ENCODE measurements around the gene TUFM. TPM values are rescaled to one million over a fixed set of nuclear protein-coding genes. Genes with fewer than 3 reads are reported as not detected.
"Not testable (repeated sequence)": the region's sequence is repeated elsewhere in the genome, so short reads cannot be mapped to it uniquely, and the experiment has no call there.

TUFM gene
- 144 TPM in 2 replicates for total RNA-seq

DNA sequence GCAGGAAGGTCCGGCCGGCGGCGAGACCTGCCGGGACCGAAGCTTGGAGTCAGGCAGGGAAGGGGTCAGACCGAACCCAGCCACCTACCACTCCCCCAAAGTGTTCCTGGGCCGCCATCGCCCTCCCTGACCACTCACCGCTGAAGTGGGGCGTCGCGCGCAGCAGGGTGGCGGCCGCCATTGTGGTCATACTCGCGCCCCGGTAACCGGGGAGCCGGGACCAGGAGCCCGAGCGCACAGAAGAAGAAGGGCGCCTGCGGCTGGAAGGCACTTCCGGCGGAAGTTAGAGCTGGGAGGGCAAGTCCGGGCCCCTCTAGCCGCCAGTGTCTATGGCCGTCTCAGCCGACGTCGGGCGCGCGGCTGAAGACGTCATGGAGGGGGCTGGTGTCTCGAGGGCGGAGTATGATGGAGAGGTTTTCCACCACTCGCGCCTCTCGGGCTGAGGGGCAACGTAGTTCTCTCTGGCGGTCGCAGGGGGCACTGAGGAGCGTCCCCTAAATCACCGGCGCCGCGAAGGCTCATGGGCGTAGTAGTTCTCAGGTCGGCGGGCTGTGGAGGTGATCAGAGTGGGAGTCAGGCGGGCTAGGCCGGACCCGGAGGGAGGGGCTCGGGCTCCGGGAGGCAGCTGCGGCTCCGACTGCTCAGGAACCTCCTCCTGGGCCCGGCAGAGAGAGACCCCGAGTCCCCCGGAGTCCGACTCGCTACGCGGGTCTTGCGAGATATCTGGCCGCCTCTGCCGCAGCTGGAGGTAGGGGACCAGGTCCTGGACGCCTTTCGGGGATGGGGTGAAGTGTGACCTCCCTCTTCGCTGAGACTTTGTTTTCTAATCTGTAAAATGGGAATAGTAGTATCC, at the start of gene TUFM:
Gene TUFM, minus strand, starts transcription at position 269 of the 853 bp plus-strand sequence. Its CDS starts 79 bp downstream, at position 190.
- DNase-seq (ENCODE audit: extremely low read depth, low read depth, low spot score) = peak; percentile 70

GRCh38 chr16:28895609-28896008, 49.5 kb upstream of the TUFM start:
- no peak for DNase-seq (ENCODE audit: extremely low read depth, low read depth, low spot score)

- no peak for DNase-seq (ENCODE audit: extremely low read depth, low read depth, low spot score)
These were observed 47.1 kb upstream of the TUFM start for GRCh38 chr16:28893291-28893690.

DNA sequence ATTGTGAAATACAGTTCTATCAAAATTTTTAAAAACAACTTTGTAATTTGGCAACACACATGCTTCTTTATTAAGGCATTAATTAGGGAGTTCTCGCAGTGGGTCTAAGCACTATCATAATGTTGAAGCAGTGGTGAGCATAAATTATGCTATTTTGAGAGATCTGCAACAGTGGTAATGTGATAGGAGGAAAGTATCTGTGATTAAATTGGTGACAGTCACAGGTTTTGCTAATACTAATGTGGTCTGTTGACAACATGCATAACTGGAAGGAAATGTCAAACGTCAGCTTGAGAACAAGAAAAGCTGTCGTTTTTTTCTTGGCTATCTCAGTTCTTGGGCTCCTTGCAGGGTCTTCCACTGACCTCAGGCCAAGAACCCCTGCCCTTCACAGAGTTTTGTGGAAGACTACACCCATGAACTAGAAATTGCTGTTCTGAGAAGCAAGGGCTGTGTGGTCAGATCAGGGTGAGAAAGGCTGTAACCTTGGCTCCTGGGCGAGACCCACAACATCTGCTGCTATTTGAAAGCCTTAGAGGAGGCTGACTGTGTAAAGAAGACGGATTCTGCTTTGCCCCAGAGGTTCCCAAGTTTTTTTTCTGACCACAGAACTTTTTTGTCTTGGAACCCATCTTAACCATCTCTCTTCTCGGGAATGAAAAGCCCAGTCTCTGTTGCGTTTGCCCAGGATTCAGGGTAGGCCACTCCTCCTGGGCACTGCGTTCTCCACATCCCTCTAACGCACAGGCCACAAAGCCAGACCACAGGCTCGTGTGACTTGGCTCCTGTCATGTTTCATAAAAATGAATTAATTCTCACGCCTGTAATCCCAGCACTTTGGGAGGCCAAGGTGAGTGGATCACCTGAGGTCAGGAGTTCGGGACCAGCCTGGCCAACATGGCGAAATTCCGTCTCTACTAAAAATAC, 46.1 kb upstream of the TUFM start:
- DNase-seq (ENCODE audit: extremely low read depth, low read depth, low spot score) = no peak

GRCh38 chr16:28890355-28890754, 44.2 kb upstream of the TUFM start:
- not testable (repeated sequence) for DNase-seq (ENCODE audit: extremely low read depth, low read depth, low spot score)

- no peak for DNase-seq (ENCODE audit: extremely low read depth, low read depth, low spot score)
These were observed 40.8 kb upstream of the TUFM start for GRCh38 chr16:28886945-28887344.

DNA sequence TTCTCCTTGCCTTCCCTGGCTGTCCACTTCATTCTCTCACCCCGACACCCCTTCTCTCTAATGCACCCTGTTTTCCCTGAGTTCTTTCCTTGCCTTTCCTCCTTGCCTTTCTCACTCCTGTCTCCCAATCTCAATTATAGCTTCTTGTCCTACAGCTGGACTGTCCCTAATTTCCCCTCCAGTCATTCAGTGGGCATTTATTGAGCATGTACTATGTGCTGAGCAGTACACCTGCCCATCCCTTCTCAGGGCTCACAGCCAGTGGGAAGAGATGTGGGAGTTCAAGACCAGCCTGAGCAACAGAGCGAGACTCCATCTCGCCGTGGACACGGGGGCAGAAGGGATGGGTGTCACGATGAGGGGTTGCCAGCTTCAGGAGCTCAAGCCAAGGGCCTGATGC, 37.9 kb upstream of the TUFM start:
- no peak for DNase-seq (ENCODE audit: extremely low read depth, low read depth, low spot score)

DNA sequence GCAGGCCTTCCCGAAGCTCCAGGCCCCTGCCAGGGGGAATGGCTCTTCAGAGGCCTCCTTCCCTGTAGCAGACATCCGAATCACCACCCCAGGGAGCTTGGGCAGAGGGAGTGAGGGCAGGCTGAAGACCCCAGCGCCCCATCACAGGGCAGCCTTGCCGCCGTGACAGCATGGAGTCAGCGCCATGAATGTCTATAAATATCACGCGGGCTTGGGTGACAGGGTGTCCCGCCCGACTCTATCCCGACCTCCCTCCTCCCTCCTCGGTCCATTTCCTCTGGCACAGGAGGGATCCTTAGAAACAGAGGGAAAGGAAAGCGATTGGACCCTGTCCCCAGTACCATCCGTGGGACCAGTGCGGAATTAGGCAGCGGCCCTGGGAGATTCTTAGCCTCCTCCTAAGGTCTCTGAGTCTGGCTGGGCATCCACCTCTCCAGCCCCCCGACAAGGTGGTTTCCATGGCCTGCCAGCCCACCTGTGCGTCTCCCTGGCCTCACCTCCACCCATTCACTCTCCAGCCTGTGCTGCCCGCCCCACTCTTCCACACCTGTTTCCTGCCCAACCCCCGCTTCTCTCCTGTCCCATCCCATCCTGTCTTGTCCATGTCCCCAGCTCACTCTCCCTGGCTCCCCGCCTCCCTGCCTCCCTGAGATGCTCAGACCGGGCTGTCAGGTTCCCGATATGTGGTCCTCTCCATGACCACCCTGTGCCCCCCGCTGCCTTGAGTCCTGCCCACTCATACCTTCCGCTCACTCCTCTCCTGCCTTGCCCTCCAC, 37.3 kb upstream of the TUFM start:
- no peak for DNase-seq (ENCODE audit: extremely low read depth, low read depth, low spot score)

- DNase-seq (ENCODE audit: extremely low read depth, low read depth, low spot score) = no peak
These were observed 36.5 kb upstream of the TUFM start for GRCh38 chr16:28882551-28883160.

DNA sequence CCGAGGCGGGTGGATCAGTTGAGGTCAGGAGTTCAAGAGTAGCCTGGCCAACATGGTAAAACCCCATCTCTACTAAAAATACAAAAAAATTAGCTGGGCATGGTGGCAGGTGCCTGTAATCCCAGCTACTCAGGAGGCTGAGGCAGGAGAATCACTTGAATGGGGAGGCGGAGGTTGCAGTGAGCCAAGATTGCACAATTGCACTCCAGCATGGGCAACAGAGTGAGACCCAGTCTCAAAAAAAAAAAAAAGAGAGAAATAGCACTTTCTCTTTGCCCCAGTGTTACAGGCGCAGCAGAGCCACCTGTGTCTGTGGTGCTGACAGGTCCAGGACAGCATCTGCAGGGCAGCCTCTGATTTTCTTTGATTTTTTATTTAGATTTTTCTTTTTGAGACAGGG, 35.4 kb upstream of the TUFM start:
- not testable (repeated sequence) for DNase-seq (ENCODE audit: extremely low read depth, low read depth, low spot score)

DNA sequence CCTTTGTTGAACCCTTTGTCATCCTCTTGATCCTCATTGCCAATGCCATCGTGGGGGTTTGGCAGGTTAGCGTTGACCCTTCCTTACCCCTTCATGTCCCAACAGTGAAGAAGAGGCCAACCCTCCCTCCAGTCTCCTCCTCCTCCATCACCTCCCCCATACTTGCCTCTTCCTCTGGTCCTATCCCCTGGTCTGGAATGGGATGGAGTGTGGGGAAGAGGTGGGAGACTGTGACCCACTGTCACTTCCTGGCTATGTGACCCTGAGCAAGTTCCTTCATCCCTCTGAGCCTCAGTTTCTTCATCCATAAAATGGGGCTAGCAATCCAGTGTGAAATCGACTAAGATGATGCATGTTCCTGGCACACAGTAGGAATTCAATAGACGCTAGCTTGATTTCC, 34.8 kb upstream of the TUFM start:
- no peak for DNase-seq (ENCODE audit: extremely low read depth, low read depth, low spot score)

DNA sequence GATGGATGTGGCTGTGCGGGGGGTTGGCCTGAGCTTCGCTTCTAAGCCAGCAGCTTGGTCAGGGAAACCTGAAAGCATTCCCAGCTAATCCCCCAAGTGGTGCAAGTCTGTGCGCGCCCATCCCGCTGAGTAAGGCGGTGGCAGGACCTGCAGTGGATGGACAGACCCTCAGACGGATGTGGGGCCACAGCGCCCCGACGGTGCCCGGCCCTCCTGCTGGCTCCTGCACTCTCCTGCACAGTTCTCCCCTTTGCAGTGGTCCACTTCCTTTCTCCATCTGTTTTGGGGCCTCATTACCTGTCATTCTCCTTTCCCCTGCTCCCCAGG, 34.4 kb upstream of the TUFM start:
- no peak for DNase-seq (ENCODE audit: extremely low read depth, low read depth, low spot score)

- no peak for DNase-seq (ENCODE audit: extremely low read depth, low read depth, low spot score)
These were observed 33.9 kb upstream of the TUFM start for GRCh38 chr16:28879841-28880588.

GRCh38 chr16:28879261-28879840, 33.2 kb upstream of the TUFM start:
- DNase-seq (ENCODE audit: extremely low read depth, low read depth, low spot score) = no peak

- DNase-seq (ENCODE audit: extremely low read depth, low read depth, low spot score) = no peak
These were observed 32.2 kb upstream of the TUFM start, which contains the start of gene ATP2A1 for GRCh38 chr16:28878083-28878926. ATP2A1 (plus strand) TSS chr16:28878488; CDS start chr16:28878672, 184 bp downstream.

DNA sequence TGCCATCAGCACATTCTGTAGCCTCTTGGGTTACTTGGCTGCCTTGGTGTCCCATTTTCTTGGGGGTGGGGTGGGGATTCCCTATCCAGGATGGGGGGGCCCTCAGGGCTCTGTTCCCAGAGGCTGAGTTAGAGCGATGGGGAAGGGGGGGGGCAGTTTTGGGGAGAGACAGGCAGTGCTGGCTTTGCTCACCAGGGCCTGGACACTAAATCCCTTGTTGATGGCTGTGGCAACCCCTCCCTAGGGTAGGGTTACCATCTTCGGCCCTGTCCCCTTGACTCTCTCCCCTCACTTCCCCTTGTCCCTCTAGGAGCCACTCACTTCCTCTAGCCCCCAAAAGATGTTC, 31.5 kb upstream of the TUFM start:
- DNase-seq (ENCODE audit: extremely low read depth, low read depth, low spot score) = no peak

DNA sequence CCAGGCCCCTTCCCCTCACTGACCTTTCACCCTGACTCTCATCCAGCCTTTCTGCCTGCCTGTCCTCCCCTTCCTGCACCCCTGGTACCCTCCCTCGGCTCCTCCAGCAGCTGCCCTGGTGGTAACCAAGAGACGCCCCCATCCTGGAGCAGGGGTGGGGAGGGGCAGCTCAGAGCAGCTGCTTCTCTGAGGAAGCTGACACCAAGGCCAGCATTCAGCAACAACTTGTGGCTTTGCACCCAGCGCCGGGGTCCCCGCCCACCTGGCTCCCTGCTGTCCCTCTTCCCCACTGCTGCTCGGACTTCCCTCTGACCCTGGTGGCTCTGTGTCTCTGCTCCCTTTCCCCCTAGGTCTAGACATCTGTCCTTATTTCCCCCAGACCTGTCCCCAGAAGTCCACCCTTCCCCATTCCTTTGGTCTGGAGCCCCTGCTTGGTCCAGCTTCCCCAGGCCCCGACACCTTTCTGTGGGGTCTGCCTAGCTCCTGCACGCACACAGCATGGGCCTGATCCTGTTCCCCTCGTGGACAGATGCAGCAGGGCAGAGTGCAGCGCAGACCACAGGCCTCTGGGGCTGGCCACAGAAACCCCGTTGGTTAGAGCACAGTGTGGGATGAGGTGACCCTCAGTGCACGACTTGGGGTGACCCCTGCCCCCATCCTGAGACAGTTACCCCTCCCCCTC, 31.0 kb upstream of the TUFM start:
- no peak for DNase-seq (ENCODE audit: extremely low read depth, low read depth, low spot score)

- DNase-seq (ENCODE audit: extremely low read depth, low read depth, low spot score) = no peak
These were observed 30.0 kb upstream of the TUFM start for GRCh38 chr16:28876019-28876659.
